ENCODE data around the gene TNFRSF8. TPM values are rescaled to one million over a fixed set of nuclear protein-coding genes. Genes with fewer than 3 reads are reported as not detected.

The TNFRSF8 gene
- total and polyA plus RNA-seq, 9 of the 15 experiments (the other 6 are each of a cell fraction or from before 2014, with no cell fraction given): 3.5 to 38.4 (median 17.1) TPM

- TF ChIP-seq ZNF583 (CRISPR knock-in tag; IDR thresholded peaks at IDR 0.05) (no peak), ZBTB49 (CRISPR knock-in tag; IDR thresholded peaks at IDR 0.05; ENCODE audit: borderline replicate concordance) (no peak), ZNF140 (CRISPR knock-in tag; IDR thresholded peaks at IDR 0.05) (no peak), ZBTB26 (CRISPR knock-in tag; IDR thresholded peaks at IDR 0.05) (no peak), ZNF146 (CRISPR knock-in tag; IDR thresholded peaks at IDR 0.05; ENCODE audit: unreplicated experiment) (no peak), MGA (IDR thresholded peaks at IDR 0.05) (peak; percentile 61), SIN3A (IDR thresholded peaks at IDR 0.05; ENCODE audit: borderline replicate concordance in 2 of 2, control insufficient read depth in 1 of 2, low read depth in 2 of 2, low read length in 2 of 2) (no peak), RUNX1 (IDR thresholded peaks at IDR 0.05; ENCODE audit: low read depth) (no peak), THRAP3 (IDR thresholded peaks at IDR 0.05; ENCODE audit: borderline replicate concordance) (no peak)
Measured at GRCh38 chr1:12064073-12064969, 1.2 kb downstream of the TNFRSF8 start (continued).
